Measurements from ENCODE around the gene DNAH9.

The DNAH9 gene

DNA sequence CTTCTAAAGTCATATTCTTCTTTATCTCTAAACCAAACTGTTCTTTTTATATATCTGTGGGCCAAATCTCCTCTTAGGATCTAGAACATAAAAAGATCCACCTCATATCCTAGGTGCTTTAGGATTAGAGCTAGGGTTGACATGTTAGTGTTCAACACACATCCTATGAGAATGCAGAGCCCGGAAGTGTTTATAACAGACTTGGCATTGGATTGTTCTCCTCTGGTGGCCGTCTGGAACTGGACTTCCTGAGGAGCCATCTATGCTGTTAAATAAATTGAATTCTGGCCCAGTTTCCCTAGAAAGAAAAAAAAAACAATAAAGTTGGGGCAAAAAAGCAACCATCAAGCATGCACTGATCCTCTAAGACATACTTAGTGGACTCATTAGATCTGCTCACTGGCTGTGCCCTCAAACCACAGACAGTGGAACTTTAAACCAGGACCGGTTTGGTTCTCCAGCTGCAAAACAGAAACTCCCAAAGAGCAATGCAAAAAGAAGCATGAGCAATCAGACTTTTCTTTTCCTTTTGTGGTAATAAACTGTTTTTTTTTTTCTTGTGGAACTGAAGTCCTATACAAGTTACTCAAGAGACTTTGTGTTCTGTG is 216.5 kb downstream of the DNAH9 start:
- Histone ChIP-seq H3K9ac (ENCODE audit: low read depth in 1 of 2, low read length in 2 of 2) (no peak overlapping the region), H3K4me1 (ENCODE audit: control insufficient read depth in 2 of 2, insufficient read depth in 2 of 2, low read length in 2 of 2) (no peaks in the 10 kb centered on the region), H3K9me3 (ENCODE audit: control insufficient read depth in 2 of 2, low read length in 2 of 2) (no peaks in the 10 kb centered on the region), H3K36me3 (ENCODE audit: control insufficient read depth in 2 of 2, insufficient read depth in 2 of 2, low read length in 2 of 2) (no peaks in the 10 kb centered on the region), H3K4me3 (ENCODE audit: low read length in 2 of 2) (no peak overlapping the region), H3K27ac (ENCODE audit: low read depth in 2 of 2, low read length in 2 of 2) (no peak overlapping the region), H3K27me3 (ENCODE audit: control insufficient read depth in 2 of 2, insufficient read depth in 2 of 2, low read length in 2 of 2) (no peaks in the 10 kb centered on the region)

DNA sequence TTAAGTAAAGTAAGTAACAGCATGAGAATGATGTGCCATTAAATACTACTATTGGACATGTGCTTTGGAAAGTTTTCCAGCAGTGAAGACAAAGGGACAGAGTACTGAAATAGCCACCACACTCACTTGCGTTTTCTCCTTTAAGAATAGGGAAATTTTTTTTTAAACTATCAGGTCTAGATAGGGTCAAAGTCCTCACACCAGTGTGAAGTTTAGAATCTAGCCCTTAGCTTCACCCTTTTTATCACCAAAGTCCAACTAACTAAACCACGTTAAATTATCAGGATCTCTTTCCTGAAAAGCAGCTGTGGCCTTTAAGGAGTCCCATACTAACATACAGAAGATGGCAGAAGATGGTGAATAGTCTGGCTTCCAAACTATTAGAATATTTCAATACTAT is 218.1 kb downstream of the DNAH9 start:
- Histone ChIP-seq H3K4me3 (ENCODE audit: low read length in 2 of 2) (no peak overlapping the region), H3K27ac (ENCODE audit: low read depth in 2 of 2, low read length in 2 of 2) (no peak overlapping the region), H3K4me1 (ENCODE audit: control insufficient read depth in 2 of 2, insufficient read depth in 2 of 2, low read length in 2 of 2) (no peaks in the 10 kb centered on the region), H3K9me3 (ENCODE audit: control insufficient read depth in 2 of 2, low read length in 2 of 2) (no peaks in the 10 kb centered on the region), H3K9ac (ENCODE audit: low read depth in 1 of 2, low read length in 2 of 2) (no peak overlapping the region), H3K27me3 (ENCODE audit: control insufficient read depth in 2 of 2, insufficient read depth in 2 of 2, low read length in 2 of 2) (no peaks in the 10 kb centered on the region), H3K36me3 (ENCODE audit: control insufficient read depth in 2 of 2, insufficient read depth in 2 of 2, low read length in 2 of 2) (no peaks in the 10 kb centered on the region)

DNA sequence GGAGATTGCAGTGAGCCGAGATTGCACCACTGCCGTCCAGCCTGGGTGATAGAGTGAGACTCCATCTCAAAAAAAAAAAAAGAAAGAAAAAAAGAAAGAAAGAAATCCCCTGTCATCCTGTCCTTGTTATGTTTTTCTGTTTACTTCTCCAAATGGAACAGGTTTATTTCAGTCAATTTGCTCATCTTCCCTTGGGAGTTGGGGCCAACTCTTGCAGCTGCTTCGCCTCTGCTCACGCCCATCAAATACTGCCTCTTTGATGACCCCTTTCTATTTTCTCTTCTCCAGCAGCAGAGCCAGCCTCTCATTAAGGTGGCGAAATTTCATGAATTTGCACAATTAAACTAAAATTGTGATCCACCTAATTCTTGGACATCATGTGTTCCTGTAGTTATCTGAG is 225.6 kb downstream of the DNAH9 start:
- Histone ChIP-seq H3K9me3 (ENCODE audit: control insufficient read depth in 2 of 2, low read length in 2 of 2) (no peaks in the 10 kb centered on the region), H3K9ac (ENCODE audit: low read depth in 1 of 2, low read length in 2 of 2) (no peak overlapping the region), H3K27me3 (ENCODE audit: control insufficient read depth in 2 of 2, insufficient read depth in 2 of 2, low read length in 2 of 2) (no peaks in the 10 kb centered on the region), H3K4me1 (ENCODE audit: control insufficient read depth in 2 of 2, insufficient read depth in 2 of 2, low read length in 2 of 2) (peaks cover 0 to 2% of the 10 kb centered on the region in 2 donors), H3K4me3 (ENCODE audit: low read length in 2 of 2) (no peak overlapping the region), H3K36me3 (ENCODE audit: control insufficient read depth in 2 of 2, insufficient read depth in 2 of 2, low read length in 2 of 2) (no peaks in the 10 kb centered on the region), H3K27ac (ENCODE audit: low read depth in 2 of 2, low read length in 2 of 2) (no peak overlapping the region)

DNA sequence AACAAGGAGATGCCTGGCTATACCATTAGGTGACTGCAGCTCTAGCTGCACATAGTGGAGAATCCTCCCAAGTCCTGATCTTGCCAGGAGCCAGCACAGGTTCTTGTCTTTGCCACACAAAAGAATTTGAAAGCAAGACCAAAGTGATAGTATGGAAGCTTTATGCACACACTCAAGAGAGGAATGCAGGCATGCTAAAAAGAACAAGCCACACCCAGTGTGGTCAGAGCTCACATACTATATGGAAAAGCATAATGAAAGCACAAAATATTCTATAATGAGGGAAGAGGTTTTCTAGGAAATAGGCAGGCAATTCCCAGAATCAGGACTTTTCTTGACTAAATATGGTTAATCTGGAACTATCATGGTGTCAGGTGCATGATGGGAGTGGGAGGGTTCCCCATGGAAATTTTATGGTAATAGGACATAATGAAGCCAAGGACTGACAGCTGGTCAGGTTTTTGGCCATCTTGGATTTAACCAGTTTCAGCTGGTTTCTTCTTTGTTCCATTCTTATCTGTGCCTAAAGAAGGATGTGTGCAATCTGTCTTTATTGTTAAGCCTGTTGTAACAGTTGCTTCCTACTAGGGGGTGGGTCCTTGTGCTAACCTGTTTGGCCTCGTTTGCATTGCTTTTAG is 227.4 kb downstream of the DNAH9 start:
- no peak overlapping the region for H3K9ac ChIP-seq (ENCODE audit: low read depth in 1 of 2, low read length in 2 of 2)
- H3K9me3 ChIP-seq (ENCODE audit: control insufficient read depth in 2 of 2, low read length in 2 of 2): no peaks in the 10 kb centered on the region
- H3K27me3 ChIP-seq (ENCODE audit: control insufficient read depth in 2 of 2, insufficient read depth in 2 of 2, low read length in 2 of 2): no peaks in the 10 kb centered on the region
- no peaks in the 10 kb centered on the region for H3K36me3 ChIP-seq (ENCODE audit: control insufficient read depth in 2 of 2, insufficient read depth in 2 of 2, low read length in 2 of 2)
- peaks cover 0 to 2% of the 10 kb centered on the region in 2 donors for H3K4me1 ChIP-seq (ENCODE audit: control insufficient read depth in 2 of 2, insufficient read depth in 2 of 2, low read length in 2 of 2)
- no peak overlapping the region for H3K4me3 ChIP-seq (ENCODE audit: low read length in 2 of 2)
- no peak overlapping the region for H3K27ac ChIP-seq (ENCODE audit: low read depth in 2 of 2, low read length in 2 of 2)

DNA sequence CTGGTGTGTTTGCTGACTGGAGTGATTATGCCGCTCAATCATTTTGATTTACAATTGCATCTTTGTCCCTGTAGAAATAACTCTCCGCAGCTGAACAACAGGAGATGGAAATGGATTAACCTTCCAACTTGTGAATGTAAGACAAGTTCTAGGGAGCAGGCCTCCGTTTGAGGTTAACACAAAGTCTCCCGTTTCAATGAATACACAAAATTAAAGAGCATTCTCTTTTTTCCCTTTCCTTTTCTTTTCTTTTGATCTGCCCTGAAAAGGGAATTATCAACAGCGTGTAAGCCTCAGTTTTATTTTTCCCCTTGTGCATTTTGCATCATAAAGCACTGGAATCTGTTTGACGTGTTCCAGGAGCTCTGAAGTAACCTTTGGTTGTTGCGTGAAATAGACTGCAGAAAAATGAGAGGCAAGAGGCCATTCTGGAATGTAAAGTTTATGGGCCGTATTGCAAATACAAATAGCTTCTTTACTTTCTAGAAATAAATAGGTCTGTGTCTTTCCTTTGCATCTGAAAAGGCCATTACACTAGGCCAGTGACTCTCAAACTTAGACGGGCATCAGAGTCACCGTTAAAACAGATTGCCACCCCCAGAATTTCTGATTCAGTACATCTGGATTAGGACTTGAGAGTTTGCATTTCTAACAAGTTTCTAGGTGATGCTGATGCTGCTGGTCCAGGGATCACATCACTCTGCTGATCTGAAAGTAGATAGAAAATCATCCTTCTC is 234.3 kb downstream of the DNAH9 start:
- Histone ChIP-seq H3K9ac (ENCODE audit: low read depth in 1 of 2, low read length in 2 of 2) (no peak overlapping the region), H3K27ac (ENCODE audit: low read depth in 2 of 2, low read length in 2 of 2) (no peak overlapping the region), H3K27me3 (ENCODE audit: control insufficient read depth in 2 of 2, insufficient read depth in 2 of 2, low read length in 2 of 2) (no peaks in the 10 kb centered on the region), H3K36me3 (ENCODE audit: control insufficient read depth in 2 of 2, insufficient read depth in 2 of 2, low read length in 2 of 2) (no peaks in the 10 kb centered on the region), H3K9me3 (ENCODE audit: control insufficient read depth in 2 of 2, low read length in 2 of 2) (no peaks in the 10 kb centered on the region), H3K4me3 (ENCODE audit: low read length in 2 of 2) (no peak overlapping the region), H3K4me1 (ENCODE audit: control insufficient read depth in 2 of 2, insufficient read depth in 2 of 2, low read length in 2 of 2) (no peaks in the 10 kb centered on the region)

DNA sequence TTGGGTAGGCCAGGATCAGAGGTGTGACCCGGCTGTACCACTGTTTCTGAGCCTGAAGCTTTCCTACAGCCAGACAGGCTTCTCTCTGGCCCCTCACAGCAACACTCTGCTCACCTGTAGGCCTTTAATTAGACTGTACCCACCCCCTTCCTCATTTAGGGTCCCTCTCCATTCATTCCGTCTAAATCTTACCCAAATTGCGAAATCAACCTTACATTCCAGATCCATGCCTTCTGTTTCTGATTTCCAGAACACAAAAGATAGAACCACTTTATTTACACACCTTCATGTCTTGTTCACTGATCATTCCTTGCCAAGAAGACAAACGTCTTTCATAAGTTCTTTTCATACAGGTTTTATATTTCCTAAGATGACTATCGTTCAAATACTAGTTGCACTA is 238.2 kb downstream of the DNAH9 start:
- Histone ChIP-seq H3K36me3 (ENCODE audit: control insufficient read depth in 2 of 2, insufficient read depth in 2 of 2, low read length in 2 of 2) (no peaks in the 10 kb centered on the region), H3K9ac (ENCODE audit: low read depth in 1 of 2, low read length in 2 of 2) (no peak overlapping the region), H3K4me3 (ENCODE audit: low read length in 2 of 2) (no peak overlapping the region), H3K27ac (ENCODE audit: low read depth in 2 of 2, low read length in 2 of 2) (no peak overlapping the region), H3K4me1 (ENCODE audit: control insufficient read depth in 2 of 2, insufficient read depth in 2 of 2, low read length in 2 of 2) (no peaks in the 10 kb centered on the region), H3K27me3 (ENCODE audit: control insufficient read depth in 2 of 2, insufficient read depth in 2 of 2, low read length in 2 of 2) (no peaks in the 10 kb centered on the region), H3K9me3 (ENCODE audit: control insufficient read depth in 2 of 2, low read length in 2 of 2) (no peaks in the 10 kb centered on the region)

DNA sequence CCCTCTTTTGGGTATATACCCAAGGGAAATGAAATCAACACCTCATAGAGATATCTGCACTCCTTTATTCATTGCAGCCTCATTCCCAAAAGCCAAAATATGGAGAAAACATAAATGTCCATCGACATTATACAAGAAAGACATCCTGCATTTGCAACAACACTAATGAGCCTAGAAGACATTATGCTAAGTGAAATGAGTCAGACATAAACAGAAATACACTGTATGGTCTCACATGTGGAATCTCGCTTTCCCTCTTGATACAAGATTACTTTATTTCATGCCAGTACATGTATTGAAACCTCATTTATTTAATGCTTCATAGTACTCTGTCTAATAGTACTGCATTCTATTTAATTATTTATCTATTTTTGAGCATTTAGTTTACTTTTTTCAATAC is 241.8 kb downstream of the DNAH9 start:
- H3K9me3 ChIP-seq (ENCODE audit: control insufficient read depth in 2 of 2, low read length in 2 of 2): no peaks in the 10 kb centered on the region
- no peak overlapping the region for H3K27ac ChIP-seq (ENCODE audit: low read depth in 2 of 2, low read length in 2 of 2)
- no peaks in the 10 kb centered on the region for H3K27me3 ChIP-seq (ENCODE audit: control insufficient read depth in 2 of 2, insufficient read depth in 2 of 2, low read length in 2 of 2)
- H3K36me3 ChIP-seq (ENCODE audit: control insufficient read depth in 2 of 2, insufficient read depth in 2 of 2, low read length in 2 of 2): no peaks in the 10 kb centered on the region
- no peaks in the 10 kb centered on the region for H3K4me1 ChIP-seq (ENCODE audit: control insufficient read depth in 2 of 2, insufficient read depth in 2 of 2, low read length in 2 of 2)
- no peak overlapping the region for H3K4me3 ChIP-seq (ENCODE audit: low read length in 2 of 2)
- H3K9ac ChIP-seq (ENCODE audit: low read depth in 1 of 2, low read length in 2 of 2): no peak overlapping the region

DNA sequence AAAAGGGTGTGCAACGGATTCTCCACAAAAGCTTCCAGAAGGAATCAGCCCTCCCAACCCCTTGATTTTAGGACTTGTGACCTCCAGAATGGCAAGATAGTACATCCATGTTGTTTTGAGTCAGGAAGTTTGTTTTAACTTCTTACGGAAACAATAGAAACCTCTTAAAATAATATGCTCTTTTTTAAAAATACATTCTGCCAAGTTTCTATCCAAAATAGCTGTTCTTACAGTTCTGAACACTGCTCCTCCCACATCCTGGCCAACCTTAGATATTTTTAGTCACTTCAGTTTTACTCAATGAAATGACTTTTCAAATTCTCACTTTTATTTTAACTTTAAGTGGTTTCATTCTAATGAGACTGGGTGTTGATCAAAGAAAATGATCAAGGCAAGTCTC is 242.6 kb downstream of the DNAH9 start:
- Histone ChIP-seq H3K27ac (ENCODE audit: low read depth in 2 of 2, low read length in 2 of 2) (no peak overlapping the region), H3K9me3 (ENCODE audit: control insufficient read depth in 2 of 2, low read length in 2 of 2) (no peaks in the 10 kb centered on the region), H3K4me1 (ENCODE audit: control insufficient read depth in 2 of 2, insufficient read depth in 2 of 2, low read length in 2 of 2) (no peaks in the 10 kb centered on the region), H3K36me3 (ENCODE audit: control insufficient read depth in 2 of 2, insufficient read depth in 2 of 2, low read length in 2 of 2) (no peaks in the 10 kb centered on the region), H3K4me3 (ENCODE audit: low read length in 2 of 2) (no peak overlapping the region), H3K9ac (ENCODE audit: low read depth in 1 of 2, low read length in 2 of 2) (no peak overlapping the region), H3K27me3 (ENCODE audit: control insufficient read depth in 2 of 2, insufficient read depth in 2 of 2, low read length in 2 of 2) (no peaks in the 10 kb centered on the region)

DNA sequence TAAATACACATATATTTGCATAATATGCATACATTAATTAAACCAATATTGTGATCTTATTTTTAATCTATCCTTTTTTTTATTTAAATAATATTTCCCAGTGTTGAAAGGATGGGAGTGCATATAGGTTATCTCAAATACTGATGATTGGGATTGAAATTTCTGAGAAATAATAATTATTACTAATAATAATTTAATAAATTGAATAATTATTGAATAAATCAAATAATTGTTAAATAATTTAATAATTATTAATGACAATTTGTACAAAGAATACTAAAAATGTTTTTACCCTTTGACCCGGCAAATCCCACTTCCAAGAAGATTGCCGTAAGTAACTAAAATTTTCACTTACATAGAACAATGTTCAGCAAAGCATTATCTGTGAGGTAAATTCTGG is 250.1 kb downstream of the DNAH9 start:
- no peak overlapping the region for H3K4me3 ChIP-seq (ENCODE audit: low read length in 2 of 2)
- no peaks in the 10 kb centered on the region for H3K27me3 ChIP-seq (ENCODE audit: control insufficient read depth in 2 of 2, insufficient read depth in 2 of 2, low read length in 2 of 2)

DNA sequence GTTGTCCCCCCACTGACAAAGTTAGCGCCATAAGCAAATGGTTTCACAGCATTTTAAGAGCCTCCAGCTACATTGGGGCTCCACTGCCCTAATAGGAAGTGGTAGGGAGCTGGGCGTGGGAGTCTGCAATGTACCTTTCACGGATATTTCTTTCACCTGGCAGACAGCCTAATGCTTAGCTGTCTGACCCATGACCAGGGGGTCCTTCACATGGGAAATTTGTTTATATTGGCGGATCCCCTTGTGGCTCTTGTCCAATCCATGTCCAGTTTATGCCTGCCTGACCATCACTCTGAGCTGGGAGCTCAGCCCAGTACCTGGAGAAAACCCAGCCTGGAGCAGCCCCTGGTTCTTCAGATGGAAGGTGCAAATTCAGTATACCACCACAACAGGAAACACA is 254.0 kb downstream of the DNAH9 start:
- H3K27ac ChIP-seq (ENCODE audit: low read depth in 2 of 2, low read length in 2 of 2): no peak overlapping the region
- H3K9ac ChIP-seq (ENCODE audit: low read depth in 1 of 2, low read length in 2 of 2): no peak overlapping the region
- H3K27me3 ChIP-seq (ENCODE audit: control insufficient read depth in 2 of 2, insufficient read depth in 2 of 2, low read length in 2 of 2): no peaks in the 10 kb centered on the region
- H3K4me1 ChIP-seq (ENCODE audit: control insufficient read depth in 2 of 2, insufficient read depth in 2 of 2, low read length in 2 of 2): peaks cover 15 to 16% of the 10 kb centered on the region in 2 donors
- no peak overlapping the region for H3K4me3 ChIP-seq (ENCODE audit: low read length in 2 of 2)
- no peaks in the 10 kb centered on the region for H3K36me3 ChIP-seq (ENCODE audit: control insufficient read depth in 2 of 2, insufficient read depth in 2 of 2, low read length in 2 of 2)
- H3K9me3 ChIP-seq (ENCODE audit: control insufficient read depth in 2 of 2, low read length in 2 of 2): no peaks in the 10 kb centered on the region

More for the DNA sequence above, 250.1 kb downstream of the DNAH9 start:
- Histone ChIP-seq H3K9me3 (ENCODE audit: control insufficient read depth in 2 of 2, low read length in 2 of 2) (no peaks in the 10 kb centered on the region), H3K36me3 (ENCODE audit: control insufficient read depth in 2 of 2, insufficient read depth in 2 of 2, low read length in 2 of 2) (no peaks in the 10 kb centered on the region), H3K9ac (ENCODE audit: low read depth in 1 of 2, low read length in 2 of 2) (no peak overlapping the region), H3K27ac (ENCODE audit: low read depth in 2 of 2, low read length in 2 of 2) (no peak overlapping the region), H3K4me1 (ENCODE audit: control insufficient read depth in 2 of 2, insufficient read depth in 2 of 2, low read length in 2 of 2) (peaks cover 2 to 6% of the 10 kb centered on the region in 2 donors)

Measured in mucosa of rectum (tissue), 2 donors.